HCT116 (cell line): ENCODE data around the gene STAT2. TPM values are rescaled to one million over a fixed set of nuclear protein-coding genes. Genes with fewer than 3 reads are reported as not detected.
"Not testable (repeated sequence)": the region's sequence is repeated elsewhere in the genome, so short reads cannot be mapped to it uniquely, and the experiment has no call there.

Experiments
- ATAC-seq: fragments of 200-7000 bp; cut with Tn5 transposase; 2 replicates; pipeline ENCODE4 v1.9.1; 2020; ENCODE audit warnings: mild to moderate bottlenecking, moderate library complexity
- BruUV-seq: library from RNA; stranded (reverse); fragments of 400-500 nt; replicated peaks from 2 replicates; lab custom pipeline; 2021; lab: Mats Ljungman, UMichigan
- CTCF ChIA-PET: fragments of 300-600 bp; sonication (Branson Sonifier 250); formaldehyde crosslinking; loops from one replicate; lab custom pipeline; 2021; ENCODE audit warnings: antibody characterized with exemption; lab: Charles Lee
- POLR2A ChIA-PET: fragments of 300-600, 350-600 bp; sonication (Branson Sonifier 250); formaldehyde crosslinking; loops from one replicate; lab custom pipeline; 2021; ENCODE audit warnings: antibody characterized with exemption; lab: Charles Lee
- RAD21 ChIA-PET, 2 experiments: fragments of 300-600 bp; sonication (Branson Sonifier 250); formaldehyde crosslinking; loops; one replicate each; lab custom pipeline; 2023; ENCODE audit warnings: low total read pairs in 2 of 2; ENCODE audit not compliant: uncharacterized antibody in 2 of 2, unreplicated experiment in 2 of 2, low non-redundant PET in 1 of 2; lab: Charles Lee
- DNase-seq: peaks from one replicate; pipeline ENCODE4 v3.0.0-alpha.2; 2010; ENCODE audit warnings: low read depth, low spot score
- H2AFZ ChIP-seq: fragments of 200-600 bp; shearing (Covaris generic), sonication (generic); 2 replicates; pipeline ENCODE4 v1.6.1; 2017; ENCODE audit warnings: low read depth, mixed run types, mixed read lengths, antibody characterized with exemption, low read length; ENCODE audit not compliant: poor library complexity, severe bottlenecking
- H3K27ac ChIP-seq: 2 replicates; pipeline ENCODE4 v1.5.1; 2012; ENCODE audit warnings: low read depth, low read length
- H3K27me3 ChIP-seq: fragments of 200-600 bp; sonication (generic); 2 replicates; pipeline ENCODE4 v1.6.1; 2016; ENCODE audit warnings: mixed run types, low read length, mixed read lengths; ENCODE audit not compliant: insufficient read depth
- H3K36me3 ChIP-seq, 2 experiments: fragments of 200-500 bp in 1 of 2; fragments of 200-600 bp in 1 of 2; sonication (Bioruptor generic) in 1 of 2; sonication (generic) in 1 of 2; 2 replicates each; pipeline versions ENCODE4 v1.5.1 to v1.6.1; 2014 to 2016; ENCODE audit warnings: low read length in 2 of 2, inconsistent platforms in 1 of 2, mixed read lengths in 1 of 2, mixed run types in 1 of 2; ENCODE audit not compliant: insufficient read depth in 2 of 2, control insufficient read depth in 1 of 2
- H3K4me1 ChIP-seq, 2 experiments: fragments of 200-600 bp in 1 of 2; sonication (generic) in 1 of 2; 2 replicates each; pipeline versions ENCODE4 v1.5.1 to v1.6.1; 2012 to 2017; ENCODE audit warnings: low read length in 2 of 2, inconsistent platforms in 1 of 2, mild to moderate bottlenecking in 1 of 2, mixed read lengths in 1 of 2, mixed run types in 1 of 2, moderate library complexity in 1 of 2; ENCODE audit not compliant: insufficient read depth in 2 of 2, control insufficient read depth in 1 of 2
- H3K4me2 ChIP-seq: fragments of 200-600 bp; sonication (generic); 2 replicates; pipeline ENCODE4 v1.6.1; 2017; ENCODE audit warnings: mixed run types, low read length, mixed read lengths
- H3K4me3 ChIP-seq, 2 experiments: fragments of 200-600 bp in 1 of 2; sonication (generic) in 1 of 2; replicated peaks in 1 of 2; 2 replicates each; pipeline ENCODE4 v1.5.1; 2011 to 2016; ENCODE audit warnings: low read length in 2 of 2, control low read depth in 1 of 2, low read depth in 1 of 2, mild to moderate bottlenecking in 1 of 2, mixed read lengths in 1 of 2, mixed run types in 1 of 2
- H3K79me2 ChIP-seq: fragments of 200-600 bp; sonication (generic); 2 replicates; pipeline ENCODE4 v1.6.1; 2017; ENCODE audit warnings: mild to moderate bottlenecking, mixed run types, low read length, moderate library complexity, mixed read lengths; ENCODE audit not compliant: insufficient read depth
- H3K9ac ChIP-seq: fragments of 200-600 bp; sonication (generic); 2 replicates; pipeline ENCODE4 v1.6.1; 2016; ENCODE audit warnings: low read length, mixed read lengths
- H3K9me2 ChIP-seq: fragments of 200-600 bp; sonication (generic), shearing (Covaris generic); 2 replicates; pipeline ENCODE4 v1.6.1; 2017; ENCODE audit warnings: mixed run types, mild to moderate bottlenecking, moderate library complexity; ENCODE audit not compliant: insufficient read depth
- H3K9me3 ChIP-seq, 2 experiments: fragments of 200-500 bp in 1 of 2; fragments of 200-600 bp in 1 of 2; sonication (Bioruptor generic) in 1 of 2; sonication (generic) in 1 of 2; 2 replicates each; pipeline ENCODE4 v1.6.1; 2014 to 2017; ENCODE audit warnings: low read length in 2 of 2, mixed read lengths in 2 of 2, inconsistent platforms in 1 of 2, low read depth in 1 of 2, mild to moderate bottlenecking in 1 of 2, mixed run types in 1 of 2, moderate library complexity in 1 of 2; ENCODE audit not compliant: control insufficient read depth in 1 of 2, insufficient read depth in 1 of 2
- H4K20me1 ChIP-seq: fragments of 200-600 bp; sonication (generic), shearing (Covaris generic); 2 replicates; pipeline ENCODE4 v1.6.1; 2017; ENCODE audit warnings: mixed run types, mild to moderate bottlenecking, moderate library complexity; ENCODE audit not compliant: insufficient read depth
- ATF3 ChIP-seq: IDR thresholded peaks from 2 replicates; pipeline ENCODE4 v1.6.1; 2012
- CEBPB ChIP-seq: IDR thresholded peaks from 2 replicates; pipeline ENCODE4 v1.6.1; 2012; ENCODE audit warnings: low read depth
- CTCF ChIP-seq, 3 experiments: fragments of 200-600 bp in 1 of 3; sonication (generic) in 1 of 3; IDR thresholded peaks in 2 of 3; conservative IDR thresholded peaks in 1 of 3; 2 replicates each; pipeline ENCODE4 v1.5.1; 2012 to 2017; ENCODE audit warnings: low read depth in 2 of 3, low read length in 2 of 3, antibody characterized with exemption in 1 of 3, borderline replicate concordance in 1 of 3, control low read depth in 1 of 3, mild to moderate bottlenecking in 1 of 3, mixed read lengths in 1 of 3, mixed run types in 1 of 3, moderate library complexity in 1 of 3; ENCODE audit not compliant: insufficient read depth in 1 of 3
- ELF1 ChIP-seq: IDR thresholded peaks from 2 replicates; pipeline ENCODE4 v1.6.1; 2012; ENCODE audit warnings: low read depth, borderline replicate concordance
- EZH2 ChIP-seq: fragments of 200-600 bp; sonication (generic); IDR thresholded peaks from 2 replicates; pipeline ENCODE4 v1.6.1; 2017; ENCODE audit warnings: antibody characterized with exemption, mixed run types
- POLR2AphosphoS5 ChIP-seq: IDR thresholded peaks from 2 replicates; pipeline ENCODE4 v1.6.1; 2011; ENCODE audit warnings: mild to moderate bottlenecking, low read depth, low read length, moderate library complexity
- RAD21 ChIP-seq: IDR thresholded peaks from 2 replicates; pipeline ENCODE4 v1.6.1; 2012; ENCODE audit warnings: low read depth, mild to moderate bottlenecking
- SIN3A ChIP-seq: IDR thresholded peaks from 2 replicates; pipeline ENCODE4 v1.6.1; 2012; ENCODE audit warnings: low read depth
- TCF7L2 ChIP-seq: IDR thresholded peaks from 2 replicates; pipeline ENCODE4 v1.7.0; 2011; ENCODE audit warnings: borderline replicate concordance, inconsistent platforms; ENCODE audit not compliant: insufficient read depth, insufficient read length; ENCODE audit errors: extremely low read depth
- YY1 ChIP-seq: IDR thresholded peaks from 2 replicates; pipeline ENCODE4 v1.6.1; 2011; ENCODE audit warnings: low read length, low read depth, moderate library complexity, mild to moderate bottlenecking; ENCODE audit not compliant: insufficient replicate concordance; ENCODE audit errors: extremely low read depth
- intact Hi-C: fragments of 100-400 bp; cut with micrococcal nuclease; formaldehyde crosslinking; loops from 2 replicates; pipeline ENCODE4 v1.10.0; 2022
- total RNA-seq: library from RNA; stranded (reverse); gene quantifications from one replicate; pipeline ENCODE4 v1.2.1, GENCODE V29; 2021; ENCODE audit not compliant: unreplicated experiment

STAT2 gene
- total RNA-seq, 1 experiment from 2014 or later, result 53.1 TPM

GRCh38 chr12:56346675-56347074 is 13.2 kb downstream of the STAT2 start:
- Histone ChIP-seq H3K4me3 (no peak overlapping the region), H3K4me1 (no peaks in the 10 kb centered on the region), H2AFZ (no peak overlapping the region), H3K79me2 (no peaks in the 10 kb centered on the region), H3K9me3 (no peaks in the 10 kb centered on the region), H3K9ac (no peak overlapping the region), H4K20me1 (no peaks in the 10 kb centered on the region), H3K4me2 (no peak overlapping the region), H3K27ac (no peak overlapping the region), H3K9me2 (no peaks in the 10 kb centered on the region), H3K36me3 (peaks cover 17 to 20% of the 10 kb centered on the region in 2 experiments; a peak in 3 of 4 replicates), H3K27me3 (no peaks in the 10 kb centered on the region)
- intact Hi-C loops, result no loop called here
- peak; percentile 72 for ATAC-seq
- BruUV-seq, result no TSS peak
- POLR2A ChIA-PET, result no interaction called here
- DNase-seq, result no peak
- CTCF ChIA-PET, result no interaction called here
- TF ChIP-seq SIN3A, result no peak
- no peak for TF ChIP-seq ATF3
- TF ChIP-seq CEBPB, result no peak
- TF ChIP-seq YY1, result no peak
- 0 out of 6 replicates have a peak, but pooled peaks have one; percentile 4 to 21 (median 11) for TF ChIP-seq CTCF (IDR thresholded peaks at IDR 0.05 in 2 of 3, conservative IDR thresholded peaks at IDR 0.05 in 1 of 3; ENCODE audit: borderline replicate concordance in 1 of 3, insufficient read depth in 1 of 3, low read depth in 2 of 3, low read length in 2 of 3)
- no peak for TF ChIP-seq POLR2AphosphoS5
- TF ChIP-seq RAD21, result peak; percentile 21; the same call in 1 of the 2 replicates
- TF ChIP-seq TCF7L2, result no peak
- no peak for TF ChIP-seq ELF1
- no peak for TF ChIP-seq EZH2
- RAD21 ChIA-PET, result interaction anchor here in 1 of 2 experiments (0.6 kb wide), 1 partner anchor 25 kb away, joined by 3 read pairs; no protein-coding TSS in a partner anchor

GRCh38 chr12:56342290-56342689 is 17.6 kb downstream of the STAT2 start:
- H4K20me1 ChIP-seq, H3K4me3 ChIP-seq, BruUV-seq, H3K79me2 ChIP-seq, H3K9ac ChIP-seq, intact Hi-C loops, DNase-seq, H3K4me1 ChIP-seq, H3K27me3 ChIP-seq, H3K4me2 ChIP-seq, CTCF ChIA-PET, H3K9me3 ChIP-seq, H2AFZ ChIP-seq, H3K9me2 ChIP-seq, H3K36me3 ChIP-seq, RAD21 ChIA-PET, H3K27ac ChIP-seq, ATAC-seq: not testable (repeated sequence)
- POLR2A ChIA-PET, result interaction anchor here (0.7 kb wide), 1 partner anchor 66 kb away, joined by 3 read pairs; no protein-coding TSS in a partner anchor
